Type B pancreatic cell (in vitro differentiated cells): ENCODE results near the gene GAGE12J. TPM values are rescaled to one million over a fixed set of nuclear protein-coding genes. Genes with fewer than 3 reads are reported as not detected.
A peak's percentile ranks its signal among the peaks of the same experiment; 100 is the strongest.
"Not testable (repeated sequence)": the region's sequence is repeated elsewhere in the genome, so short reads cannot be mapped to it uniquely, and the experiment has no call there.

Experiments
- DNase-seq: peaks from one replicate; pipeline ENCODE4 v3.0.0; 2021; ENCODE audit warnings: mixed read lengths; ENCODE audit not compliant: unreplicated experiment; ENCODE audit errors: extremely low spot score
- H3K27ac Mint-ChIP-seq: 2 replicates; pipeline ENCODE4 v1.8.0; 2021; ENCODE audit warnings: mild to moderate bottlenecking, mixed read lengths
- H3K27me3 Mint-ChIP-seq: 2 replicates; pipeline ENCODE4 v1.8.0; 2021; ENCODE audit warnings: mixed read lengths
- H3K36me3 Mint-ChIP-seq: 2 replicates; pipeline ENCODE4 v1.8.0; 2021; ENCODE audit warnings: mixed read lengths
- H3K4me1 Mint-ChIP-seq: one replicate; pipeline ENCODE4 v1.8.0; 2021; ENCODE audit warnings: mixed read lengths; ENCODE audit not compliant: unreplicated experiment
- H3K4me3 Mint-ChIP-seq: 2 replicates; pipeline ENCODE4 v1.8.0; 2021; ENCODE audit warnings: mild to moderate bottlenecking, mixed read lengths
- H3K9me3 Mint-ChIP-seq: 2 replicates; pipeline ENCODE4 v1.8.0; 2021; ENCODE audit warnings: mixed read lengths
- CTCF ChIP-seq: fragments of 200-600 bp; sonication (generic); conservative IDR thresholded peaks from 2 replicates; pipeline ENCODE4 v1.5.0; 2021; ENCODE audit warnings: antibody characterized with exemption, mild to moderate bottlenecking
- total RNA-seq: library from RNA; stranded (reverse); gene quantifications from 2 replicates; pipeline ENCODE4 v1.2.1, GENCODE V29; 2021; ENCODE audit warnings: low replicate concordance

The GAGE12J gene
- total RNA-seq, 1 donor from 2014 or later: not detected

GRCh38 chrX:49287665-49288064 is 34.2 kb upstream of the GAGE12J start:
- DNase-seq: no peak
- H3K27me3 Mint-ChIP-seq: no peaks in the 10 kb centered on the region
- no peaks in the 10 kb centered on the region for H3K36me3 Mint-ChIP-seq
- no peaks in the 10 kb centered on the region for H3K9me3 Mint-ChIP-seq
- no peak overlapping the region for H3K4me3 Mint-ChIP-seq
- no peak for TF ChIP-seq CTCF
- peaks cover 5% of the 10 kb centered on the region for H3K4me1 Mint-ChIP-seq
- no peak overlapping the region for H3K27ac Mint-ChIP-seq

GRCh38 chrX:49290215-49290614 is 31.6 kb upstream of the GAGE12J start:
- Mint-ChIP-seq H3K9me3 (no peaks in the 10 kb centered on the region), H3K27ac (no peak overlapping the region), H3K4me1 (peaks cover 3% of the 10 kb centered on the region), H3K27me3 (no peaks in the 10 kb centered on the region), H3K36me3 (no peaks in the 10 kb centered on the region), H3K4me3 (no peak overlapping the region)
- TF ChIP-seq CTCF: no peak
- DNase-seq: no peak

- Mint-ChIP-seq H3K4me1 (peaks cover 3% of the 10 kb centered on the region), H3K4me3 (no peak overlapping the region), H3K27me3 (no peaks in the 10 kb centered on the region), H3K36me3 (no peaks in the 10 kb centered on the region), H3K27ac (no peak overlapping the region), H3K9me3 (no peaks in the 10 kb centered on the region)
- TF ChIP-seq CTCF: peak; percentile 74
- DNase-seq: no peak
Observed at GRCh38 chrX:49291615-49292337, 30.1 kb upstream of the GAGE12J start.

- DNase-seq: no peak
- no peak for TF ChIP-seq CTCF
- no peak overlapping the region for H3K27ac Mint-ChIP-seq
- no peaks in the 10 kb centered on the region for H3K36me3 Mint-ChIP-seq
- no peaks in the 10 kb centered on the region for H3K9me3 Mint-ChIP-seq
- H3K4me1 Mint-ChIP-seq: peaks cover 3% of the 10 kb centered on the region
- H3K27me3 Mint-ChIP-seq: no peaks in the 10 kb centered on the region
- no peak overlapping the region for H3K4me3 Mint-ChIP-seq
Observed at GRCh38 chrX:49292400-49293362, 29.2 kb upstream of the GAGE12J start.

- H3K27me3 Mint-ChIP-seq, H3K4me3 Mint-ChIP-seq, H3K4me1 Mint-ChIP-seq, H3K27ac Mint-ChIP-seq, DNase-seq, H3K36me3 Mint-ChIP-seq, H3K9me3 Mint-ChIP-seq: not testable (repeated sequence)
Observed at GRCh38 chrX:49299293-49299692, 22.5 kb upstream of the GAGE12J start.

- Mint-ChIP-seq H3K9me3 (no peaks in the 10 kb centered on the region), H3K4me1 (no peaks in the 10 kb centered on the region), H3K27me3 (no peaks in the 10 kb centered on the region)
Observed at GRCh38 chrX:49300703-49301102, 21.1 kb upstream of the GAGE12J start.

More at GRCh38 chrX:49300703-49301102, 21.1 kb upstream of the GAGE12J start:
- H3K4me3 Mint-ChIP-seq: no peak overlapping the region
- TF ChIP-seq CTCF: no peak
- no peak for DNase-seq
- no peaks in the 10 kb centered on the region for H3K36me3 Mint-ChIP-seq
- H3K27ac Mint-ChIP-seq: no peak overlapping the region
